SU-DHL-6 (cell line): ENCODE measurements around the gene DOCK1.

ENCODE experiments used
- H2AFZ ChIP-seq: fragments of 200-600 bp; sonication (generic); 2 replicates; pipeline ENCODE4 v1.6.1; 2014; ENCODE audit warnings: low read depth, mild to moderate bottlenecking, moderate library complexity, mixed read lengths, antibody characterized with exemption, low read length; ENCODE audit not compliant: severe bottlenecking
- H3F3A ChIP-seq: fragments of 200-600 bp; shearing (Covaris generic); 2 replicates; pipeline ENCODE4 v1.6.0; 2016; ENCODE audit warnings: antibody characterized with exemption, mild to moderate bottlenecking; ENCODE audit not compliant: insufficient read depth
- H3K27ac ChIP-seq: fragments of 200-600 bp; sonication (generic); 2 replicates; pipeline ENCODE4 v1.5.1; 2016; ENCODE audit warnings: low read depth, mild to moderate bottlenecking, low read length, moderate library complexity, mixed read lengths
- H3K27me3 ChIP-seq: fragments of 200-600 bp; sonication (generic), shearing (Covaris generic); 2 replicates; pipeline ENCODE4 v1.6.0; 2014; ENCODE audit warnings: mild to moderate bottlenecking, low read length
- H3K36me3 ChIP-seq: fragments of 200-600 bp; sonication (generic); 2 replicates; pipeline ENCODE4 v1.6.1; 2014; ENCODE audit warnings: mild to moderate bottlenecking, low read length, mixed read lengths
- H3K4me2 ChIP-seq: fragments of 300-600, 200-600 bp; shearing (Covaris generic), sonication (generic); 2 replicates; pipeline ENCODE4 v1.6.0; 2014; ENCODE audit warnings: low read length, low read depth, mild to moderate bottlenecking; ENCODE audit not compliant: poor library complexity, severe bottlenecking
- H3K4me3 ChIP-seq: fragments of 200-600 bp; sonication (generic); 2 replicates; pipeline ENCODE4 v1.5.1; 2014; ENCODE audit warnings: antibody characterized with exemption, low read length, mild to moderate bottlenecking, mixed read lengths; ENCODE audit not compliant: insufficient read depth, poor library complexity, severe bottlenecking
- H3K79me2 ChIP-seq: fragments of 200-600 bp; sonication (generic); 2 replicates; pipeline ENCODE4 v1.6.1; 2014; ENCODE audit warnings: mild to moderate bottlenecking, low read length, moderate library complexity; ENCODE audit not compliant: insufficient read depth
- H3K9ac ChIP-seq: fragments of 200-600 bp; sonication (generic); 2 replicates; pipeline ENCODE4 v1.7.0; 2014; ENCODE audit warnings: mild to moderate bottlenecking, low read length
- H3K9me2 ChIP-seq: fragments of 200-600 bp; sonication (generic); replicated peaks from 2 replicates; pipeline ENCODE4 v1.6.1; 2014; ENCODE audit warnings: low read length; ENCODE audit not compliant: insufficient read depth
- H3K9me3 ChIP-seq: fragments of 200-600 bp; sonication (generic); 2 replicates; pipeline ENCODE4 v1.6.1; 2014; ENCODE audit warnings: low read length, mixed read lengths; ENCODE audit not compliant: insufficient read depth
- H4K20me1 ChIP-seq: fragments of 200-600 bp; sonication (generic); 2 replicates; pipeline ENCODE4 v1.6.1; 2014; ENCODE audit warnings: low read depth, mild to moderate bottlenecking, antibody characterized with exemption, low read length, moderate library complexity, mixed read lengths
- EZH2phosphoT487 ChIP-seq: fragments of 200-600 bp; sonication (generic), shearing (Covaris generic); conservative IDR thresholded peaks from 2 replicates; pipeline ENCODE4 v1.6.1; 2018; ENCODE audit warnings: mild to moderate bottlenecking, antibody characterized with exemption, low read length, moderate library complexity, mixed read lengths
- TF ChIP-seq, protein P1 (sequence below): fragments of 200-600 bp; sonication (generic); IDR thresholded peaks from one replicate; pipeline ENCODE4 v1.5.1; 2017; ENCODE audit warnings: antibody characterized with exemption, mild to moderate bottlenecking, low read length, moderate library complexity; ENCODE audit not compliant: insufficient read depth, poor library complexity, severe bottlenecking

DOCK1 gene

DNA sequence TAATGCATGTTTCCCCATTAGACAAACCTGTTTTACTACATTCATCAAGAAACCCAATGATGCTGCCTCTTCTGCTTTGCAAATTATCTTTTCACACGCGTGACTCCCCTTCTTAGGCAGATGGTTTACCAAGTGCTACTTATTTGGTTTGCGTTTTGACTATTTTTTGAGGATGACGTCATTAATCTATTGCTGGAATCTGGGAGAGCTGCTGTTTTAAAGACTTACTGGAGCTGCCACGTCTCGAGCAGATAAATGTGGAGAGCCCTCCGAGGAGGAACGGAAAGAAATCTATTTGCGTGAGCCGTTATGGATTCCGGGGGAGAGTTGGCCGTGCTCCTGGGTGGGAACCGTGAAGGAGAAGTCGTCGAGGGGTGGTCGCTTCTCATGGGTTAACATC lies 271.4 kb downstream of the DOCK1 start:
- no peaks in the 10 kb centered on the region for H3F3A ChIP-seq
- no peak for TF ChIP-seq EZH2phosphoT487
- TF ChIP-seq, protein P1, sequence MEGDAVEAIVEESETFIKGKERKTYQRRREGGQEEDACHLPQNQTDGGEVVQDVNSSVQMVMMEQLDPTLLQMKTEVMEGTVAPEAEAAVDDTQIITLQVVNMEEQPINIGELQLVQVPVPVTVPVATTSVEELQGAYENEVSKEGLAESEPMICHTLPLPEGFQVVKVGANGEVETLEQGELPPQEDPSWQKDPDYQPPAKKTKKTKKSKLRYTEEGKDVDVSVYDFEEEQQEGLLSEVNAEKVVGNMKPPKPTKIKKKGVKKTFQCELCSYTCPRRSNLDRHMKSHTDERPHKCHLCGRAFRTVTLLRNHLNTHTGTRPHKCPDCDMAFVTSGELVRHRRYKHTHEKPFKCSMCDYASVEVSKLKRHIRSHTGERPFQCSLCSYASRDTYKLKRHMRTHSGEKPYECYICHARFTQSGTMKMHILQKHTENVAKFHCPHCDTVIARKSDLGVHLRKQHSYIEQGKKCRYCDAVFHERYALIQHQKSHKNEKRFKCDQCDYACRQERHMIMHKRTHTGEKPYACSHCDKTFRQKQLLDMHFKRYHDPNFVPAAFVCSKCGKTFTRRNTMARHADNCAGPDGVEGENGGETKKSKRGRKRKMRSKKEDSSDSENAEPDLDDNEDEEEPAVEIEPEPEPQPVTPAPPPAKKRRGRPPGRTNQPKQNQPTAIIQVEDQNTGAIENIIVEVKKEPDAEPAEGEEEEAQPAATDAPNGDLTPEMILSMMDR = no peak
- no peaks in the 10 kb centered on the region for H3K79me2 ChIP-seq

DNA sequence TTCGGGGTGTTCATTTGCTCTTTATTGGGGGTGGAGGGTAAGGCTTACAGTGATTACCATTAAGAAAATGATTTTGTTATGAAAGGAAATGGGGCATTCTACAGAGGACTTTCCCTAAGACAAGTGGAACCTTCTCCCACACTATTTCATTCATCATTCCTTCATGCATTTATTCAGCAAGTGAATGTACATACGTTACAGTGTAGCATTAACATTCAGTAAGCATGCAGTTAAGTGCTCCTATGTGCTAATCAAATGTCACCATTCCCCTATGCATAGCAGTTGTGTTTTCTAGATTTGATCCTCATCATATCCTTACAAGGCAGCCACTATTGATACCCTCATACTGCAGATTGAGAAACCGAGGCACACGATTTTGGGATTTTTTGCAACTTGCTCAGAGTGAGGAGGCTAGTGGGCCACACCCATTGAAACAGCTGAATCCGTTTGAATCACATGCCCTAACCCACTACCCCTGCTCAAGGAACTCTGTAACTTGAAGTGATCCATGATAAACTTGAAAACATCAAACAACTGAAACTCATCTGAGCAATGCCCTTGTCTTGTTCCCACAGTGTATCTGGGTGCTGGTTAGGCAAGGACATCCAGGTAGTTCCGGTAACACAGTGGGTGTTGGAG lies 274.5 kb downstream of the DOCK1 start:
- no peak overlapping the region for H2AFZ ChIP-seq
- H3K9ac ChIP-seq = no peak overlapping the region
- no peaks in the 10 kb centered on the region for H3F3A ChIP-seq
- no peaks in the 10 kb centered on the region for H3K36me3 ChIP-seq
- H3K4me2 ChIP-seq = no peak overlapping the region
- no peaks in the 10 kb centered on the region for H3K9me3 ChIP-seq
- H3K27ac ChIP-seq = no peak overlapping the region
- no peaks in the 10 kb centered on the region for H3K27me3 ChIP-seq
- TF ChIP-seq EZH2phosphoT487 = no peak
- TF ChIP-seq, protein P1 = no peak
- H4K20me1 ChIP-seq = no peaks in the 10 kb centered on the region
- H3K9me2 ChIP-seq = no peaks in the 10 kb centered on the region
- H3K79me2 ChIP-seq = no peaks in the 10 kb centered on the region
- H3K4me3 ChIP-seq = no peak overlapping the region

More for the DNA sequence above, 271.4 kb downstream of the DOCK1 start:
- Histone ChIP-seq H3K9me3 (no peaks in the 10 kb centered on the region), H3K9me2 (no peaks in the 10 kb centered on the region), H3K4me2 (no peak overlapping the region), H2AFZ (no peak overlapping the region), H3K27ac (no peak overlapping the region), H3K27me3 (no peaks in the 10 kb centered on the region), H3K9ac (no peak overlapping the region), H3K36me3 (no peaks in the 10 kb centered on the region), H4K20me1 (no peaks in the 10 kb centered on the region), H3K4me3 (no peak overlapping the region)

DNA sequence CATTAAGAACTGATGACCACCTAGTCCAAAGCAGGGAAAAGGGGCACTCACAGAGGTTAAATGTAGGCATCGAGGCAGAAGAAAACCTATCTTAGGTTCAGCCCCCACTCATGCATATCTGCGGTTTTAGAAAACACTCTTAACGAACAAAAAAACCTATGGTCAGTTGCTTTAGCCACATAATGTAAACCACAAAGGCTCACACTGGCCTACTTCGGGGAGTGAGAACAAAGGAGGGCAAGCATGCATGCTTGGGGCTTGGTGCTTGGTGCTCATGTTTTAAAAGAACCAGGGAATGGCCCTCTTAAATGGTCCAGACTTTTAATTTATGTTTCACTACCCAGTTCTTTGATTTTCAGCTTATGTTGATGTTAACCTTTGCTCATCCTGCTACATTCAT lies 276.9 kb downstream of the DOCK1 start:
- Histone ChIP-seq H3K9me2 (no peaks in the 10 kb centered on the region), H3F3A (no peaks in the 10 kb centered on the region), H3K79me2 (no peaks in the 10 kb centered on the region), H3K9me3 (no peaks in the 10 kb centered on the region), H4K20me1 (no peaks in the 10 kb centered on the region), H3K27me3 (no peaks in the 10 kb centered on the region), H3K4me3 (no peak overlapping the region), H3K27ac (no peak overlapping the region), H2AFZ (no peak overlapping the region), H3K4me2 (no peak overlapping the region), H3K36me3 (no peaks in the 10 kb centered on the region), H3K9ac (no peak overlapping the region)
- TF ChIP-seq EZH2phosphoT487 = no peak
- TF ChIP-seq, protein P1 = no peak
